Body of pancreas (tissue), 4 donors: Measurements from ENCODE around the gene CREB3L2.

Experiments
- CTCF ChIP-seq, 7 experiments: fragments of 450-650 bp in 4 of 7; fragments of 200-600 bp in 3 of 7; sonication (generic) in 3 of 7; IDR thresholded peaks; one replicate each; pipeline ENCODE4 v1.5.1; 2016 to 2019; ENCODE audit warnings: antibody characterized with exemption in 7 of 7
- POLR2A ChIP-seq, 3 donors: fragments of 450-650 bp; IDR thresholded peaks; one replicate each; pipeline ENCODE4 v1.6.1; 2016; ENCODE audit warnings: antibody characterized with exemption in 3 of 3, mild to moderate bottlenecking in 2 of 3

DNA sequence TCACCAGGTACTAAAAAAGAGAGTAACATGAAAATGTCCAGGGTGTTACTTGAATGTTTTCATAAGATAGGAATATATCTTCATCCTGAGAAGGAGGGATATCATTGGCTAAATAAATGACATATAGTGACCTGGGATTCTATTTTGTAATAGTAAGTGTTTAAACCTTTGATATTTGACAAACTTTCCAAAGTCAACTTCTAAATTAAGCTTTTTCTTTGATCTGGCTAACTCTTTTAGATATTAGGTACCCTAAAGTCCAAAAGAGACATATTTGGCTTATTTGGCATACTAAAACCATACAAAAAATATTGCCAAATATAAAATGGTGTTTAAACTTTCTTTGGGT, 22.4 kb upstream of the CREB3L2 start:
- TF ChIP-seq CTCF (IDR thresholded peaks at IDR 0.05), result no peak
- TF ChIP-seq POLR2A (IDR thresholded peaks at IDR 0.05), result no peak
